Measurements from ENCODE around the gene PGS1.
"Not testable (repeated sequence)": the region's sequence is repeated elsewhere in the genome, so short reads cannot be mapped to it uniquely, and the experiment has no call there.

The PGS1 gene, protein sequence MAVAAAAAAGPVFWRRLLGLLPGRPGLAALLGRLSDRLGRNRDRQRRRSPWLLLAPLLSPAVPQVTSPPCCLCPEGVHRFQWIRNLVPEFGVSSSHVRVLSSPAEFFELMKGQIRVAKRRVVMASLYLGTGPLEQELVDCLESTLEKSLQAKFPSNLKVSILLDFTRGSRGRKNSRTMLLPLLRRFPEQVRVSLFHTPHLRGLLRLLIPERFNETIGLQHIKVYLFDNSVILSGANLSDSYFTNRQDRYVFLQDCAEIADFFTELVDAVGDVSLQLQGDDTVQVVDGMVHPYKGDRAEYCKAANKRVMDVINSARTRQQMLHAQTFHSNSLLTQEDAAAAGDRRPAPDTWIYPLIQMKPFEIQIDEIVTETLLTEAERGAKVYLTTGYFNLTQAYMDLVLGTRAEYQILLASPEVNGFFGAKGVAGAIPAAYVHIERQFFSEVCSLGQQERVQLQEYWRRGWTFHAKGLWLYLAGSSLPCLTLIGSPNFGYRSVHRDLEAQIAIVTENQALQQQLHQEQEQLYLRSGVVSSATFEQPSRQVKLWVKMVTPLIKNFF

DNA sequence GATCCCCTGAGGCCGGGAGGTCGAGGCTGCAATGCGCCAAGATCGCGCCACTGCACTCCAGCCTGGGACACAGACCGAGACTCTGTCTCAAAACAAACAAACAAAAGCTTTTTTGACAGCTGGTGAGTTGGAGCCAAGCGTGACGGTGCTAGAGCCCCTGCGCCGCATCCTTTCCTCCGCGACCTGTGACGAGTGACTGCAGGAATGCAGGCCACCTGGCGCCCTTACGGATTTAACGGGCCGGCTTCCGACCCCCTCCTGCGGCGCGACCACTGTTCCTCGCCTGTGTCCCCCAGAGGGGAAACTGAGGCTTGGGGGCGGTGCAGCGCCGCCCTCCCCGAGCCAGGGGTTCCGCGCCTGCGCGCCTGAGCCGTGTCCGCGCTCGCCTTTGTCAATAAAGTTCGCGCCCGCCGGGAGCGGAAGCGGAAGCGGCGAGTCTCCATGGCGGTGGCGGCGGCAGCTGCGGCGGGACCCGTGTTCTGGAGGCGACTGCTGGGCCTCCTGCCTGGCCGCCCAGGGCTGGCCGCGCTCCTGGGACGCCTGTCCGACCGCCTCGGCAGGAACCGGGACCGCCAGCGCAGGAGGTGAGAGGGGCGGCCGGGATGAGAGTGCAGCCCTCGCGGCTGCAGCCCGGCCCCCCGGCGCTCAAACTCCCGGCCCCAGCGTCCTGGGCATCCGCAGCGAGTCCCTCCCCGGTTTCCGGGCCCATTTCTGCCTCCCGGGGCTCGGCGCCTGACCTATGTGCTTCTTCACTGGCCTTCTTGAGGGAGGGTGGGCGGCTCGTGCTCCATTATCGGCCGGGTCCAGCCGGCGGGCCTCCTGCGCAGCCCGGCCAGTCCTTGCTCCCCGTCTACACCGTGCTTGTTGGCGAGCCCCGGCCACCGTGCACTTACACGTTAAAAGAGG is at the start of gene PGS1:
PGS1 (plus strand) TSS at position 425 of the 906 bp plus-strand sequence; CDS start at position 442, 17 bp downstream.
- no peak for DNase-seq (ENCODE audit: low read depth)

DNA sequence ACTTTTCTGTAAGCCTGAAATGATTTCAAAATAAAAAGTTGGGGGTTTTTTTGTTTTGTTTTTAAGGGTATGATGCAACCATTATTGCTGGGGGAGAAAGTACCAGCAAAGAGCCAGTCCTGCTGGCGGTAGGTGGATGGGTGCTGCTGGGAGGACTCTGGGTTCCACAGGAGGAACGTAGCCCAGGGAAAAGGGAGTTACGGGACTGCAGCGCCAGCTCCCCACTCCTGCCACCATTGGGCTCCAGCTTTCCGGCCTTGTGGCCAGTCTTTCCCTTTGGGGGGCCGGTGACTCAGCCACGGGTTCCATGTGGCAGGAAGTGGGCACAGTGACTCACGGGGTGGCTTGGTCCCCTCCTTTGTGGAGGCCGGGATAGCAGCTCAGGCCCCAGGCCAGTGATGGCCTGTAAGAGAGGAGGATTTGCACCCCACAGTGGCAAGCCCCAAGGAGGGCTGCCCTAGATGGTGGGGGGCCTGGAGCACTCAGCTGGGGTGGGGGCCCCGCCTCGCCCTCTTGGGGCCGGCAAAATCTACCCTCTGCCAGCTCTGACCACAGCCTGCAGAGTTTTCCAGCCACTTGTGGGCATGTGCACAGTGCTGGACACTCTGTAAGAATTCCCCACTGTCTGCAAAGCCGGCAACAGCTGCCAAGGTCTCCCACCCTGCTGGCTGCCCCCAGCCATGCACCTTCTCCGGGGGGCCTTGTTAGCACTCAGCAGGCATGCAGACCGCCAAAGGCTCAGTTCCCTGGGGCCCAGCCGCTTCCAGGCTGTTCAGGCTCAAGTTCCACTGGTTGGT is 49.0 kb upstream of the PGS1 start:
- peak; percentile 85 for DNase-seq (ENCODE audit: low read depth)

DNA sequence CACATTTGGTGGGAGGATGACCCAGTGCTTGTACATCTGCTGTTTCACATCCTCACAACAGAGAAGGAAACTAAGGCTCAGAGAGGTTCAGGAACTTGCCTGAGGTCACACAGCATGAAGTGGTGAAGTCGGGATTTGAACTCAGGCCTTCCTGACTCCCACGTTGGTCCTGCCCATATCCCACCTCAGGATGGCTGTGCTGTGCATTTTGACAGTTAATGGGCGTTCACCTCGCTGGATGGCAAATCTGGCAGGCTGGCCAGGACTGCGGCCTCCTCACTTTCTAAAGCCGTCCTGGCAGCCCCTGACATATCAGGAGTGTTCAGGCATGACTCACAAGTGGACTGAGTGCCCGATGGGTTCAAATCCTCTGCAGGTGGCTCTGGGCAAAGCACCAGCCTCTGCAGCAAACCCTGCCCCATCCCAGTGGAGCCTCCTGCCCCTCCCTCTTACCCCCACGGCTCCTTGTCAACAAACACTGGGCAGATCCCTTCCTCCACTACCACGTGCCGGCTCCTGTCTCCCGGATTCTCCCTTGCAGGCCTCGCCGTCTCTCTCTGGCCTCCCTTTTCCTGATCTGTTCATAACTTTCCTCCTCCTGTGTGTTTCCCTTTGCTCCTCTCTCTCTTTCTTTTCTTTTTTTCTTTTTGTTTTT is 47.8 kb upstream of the PGS1 start:
- no peak for DNase-seq (ENCODE audit: low read depth)

DNA sequence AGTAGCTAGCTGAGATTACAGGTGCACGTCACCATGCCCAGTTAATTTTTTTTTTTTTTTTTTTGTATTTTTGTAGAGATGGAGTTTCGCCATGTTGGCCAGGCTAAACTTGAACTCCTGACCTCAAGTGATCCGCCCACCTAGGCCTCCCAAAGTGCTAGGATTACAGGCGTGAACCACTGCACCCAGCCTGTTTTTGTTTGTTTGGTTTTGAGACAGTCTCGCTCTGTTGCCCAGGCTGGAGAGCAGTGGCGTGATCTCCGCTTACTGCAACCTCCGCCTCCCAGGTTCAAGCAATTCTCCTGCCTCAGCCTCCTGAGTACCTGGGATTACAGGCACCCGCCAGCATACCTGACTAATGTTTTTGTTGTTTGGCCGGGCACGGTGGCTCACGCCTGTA is 47.1 kb upstream of the PGS1 start:
- DNase-seq (ENCODE audit: low read depth), result not testable (repeated sequence)

DNA sequence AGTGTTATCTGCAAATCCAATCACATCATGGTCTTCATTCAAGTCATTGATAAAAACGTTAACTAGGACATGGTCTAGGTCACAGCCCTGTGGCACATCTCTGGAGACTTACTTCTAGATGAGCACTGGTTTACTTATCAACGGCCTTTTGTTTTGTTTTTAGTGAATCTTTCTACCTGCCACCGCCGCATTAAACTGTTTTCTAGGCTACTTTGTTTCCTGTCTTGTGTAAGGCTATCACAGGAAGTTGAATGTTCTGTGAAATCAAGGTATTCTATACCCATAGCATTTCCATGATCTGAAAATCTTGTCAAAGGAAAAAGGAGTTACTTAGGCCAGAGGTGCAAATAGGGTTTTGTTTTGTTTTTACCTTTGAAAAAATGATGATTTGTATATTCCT is 45.5 kb upstream of the PGS1 start:
- no peak for DNase-seq (ENCODE audit: low read depth)

DNA sequence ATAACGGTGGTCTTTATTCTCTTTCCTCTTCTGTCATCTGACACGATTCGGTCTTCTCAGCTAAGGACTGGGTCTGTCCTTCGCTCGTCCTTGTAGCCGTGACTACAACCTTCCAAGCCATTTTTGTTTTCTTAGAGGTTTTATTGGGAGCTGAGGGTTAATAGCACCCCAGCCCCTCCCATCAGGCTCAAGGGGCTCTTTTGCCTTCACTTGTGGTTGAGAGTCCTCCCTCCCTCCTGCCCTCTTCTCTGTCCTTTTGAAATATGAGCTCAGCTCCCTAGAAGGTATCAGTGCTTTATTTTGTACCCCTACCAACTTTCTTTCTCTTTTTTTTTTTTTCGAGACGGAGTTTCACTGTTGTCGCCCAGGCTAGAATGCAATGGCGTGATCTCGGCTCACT is 43.2 kb upstream of the PGS1 start:
- DNase-seq (ENCODE audit: low read depth), result no peak

DNA sequence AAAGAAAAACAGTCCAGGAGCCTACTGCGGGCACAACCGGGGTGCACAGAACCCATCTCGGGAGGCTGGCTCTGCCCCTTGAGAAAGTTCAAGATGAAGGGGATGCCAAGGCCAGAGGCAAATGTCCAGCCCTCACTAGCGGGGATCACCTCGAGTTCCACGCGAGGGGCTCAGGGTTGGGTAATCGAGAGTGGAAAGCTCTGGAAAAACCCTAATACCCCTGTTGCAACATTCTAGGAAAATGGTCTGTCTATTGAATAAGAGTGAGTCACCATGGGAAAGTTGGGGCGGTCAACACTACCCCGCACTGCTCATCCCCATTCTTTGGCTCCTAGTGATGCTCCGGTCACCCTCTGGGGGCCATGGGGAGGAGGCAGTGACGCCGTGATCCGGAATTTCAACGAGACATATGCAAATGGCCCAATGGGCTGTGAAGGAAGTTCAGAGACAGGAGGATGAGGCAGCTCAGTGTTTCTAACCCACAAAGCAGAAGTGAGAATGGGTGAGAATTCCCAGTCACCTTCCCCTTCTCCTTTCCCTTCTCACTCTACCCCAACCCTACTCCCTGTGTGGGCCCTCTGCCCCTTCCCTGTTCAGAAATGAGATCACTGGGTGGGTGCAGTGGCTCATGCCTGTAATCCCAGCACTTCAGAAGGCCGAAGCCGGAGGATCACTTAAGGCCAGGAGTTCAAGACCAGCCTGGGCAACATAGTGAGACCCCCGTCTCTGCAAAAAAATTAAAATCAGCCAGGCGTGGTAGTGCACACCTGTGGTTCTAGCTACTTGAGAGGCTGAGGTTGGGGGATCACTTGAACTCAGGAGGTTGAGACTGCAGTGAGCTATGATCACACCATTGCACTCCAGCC is 41.0 kb upstream of the PGS1 start:
- DNase-seq (ENCODE audit: low read depth), result peak; percentile 95

DNA sequence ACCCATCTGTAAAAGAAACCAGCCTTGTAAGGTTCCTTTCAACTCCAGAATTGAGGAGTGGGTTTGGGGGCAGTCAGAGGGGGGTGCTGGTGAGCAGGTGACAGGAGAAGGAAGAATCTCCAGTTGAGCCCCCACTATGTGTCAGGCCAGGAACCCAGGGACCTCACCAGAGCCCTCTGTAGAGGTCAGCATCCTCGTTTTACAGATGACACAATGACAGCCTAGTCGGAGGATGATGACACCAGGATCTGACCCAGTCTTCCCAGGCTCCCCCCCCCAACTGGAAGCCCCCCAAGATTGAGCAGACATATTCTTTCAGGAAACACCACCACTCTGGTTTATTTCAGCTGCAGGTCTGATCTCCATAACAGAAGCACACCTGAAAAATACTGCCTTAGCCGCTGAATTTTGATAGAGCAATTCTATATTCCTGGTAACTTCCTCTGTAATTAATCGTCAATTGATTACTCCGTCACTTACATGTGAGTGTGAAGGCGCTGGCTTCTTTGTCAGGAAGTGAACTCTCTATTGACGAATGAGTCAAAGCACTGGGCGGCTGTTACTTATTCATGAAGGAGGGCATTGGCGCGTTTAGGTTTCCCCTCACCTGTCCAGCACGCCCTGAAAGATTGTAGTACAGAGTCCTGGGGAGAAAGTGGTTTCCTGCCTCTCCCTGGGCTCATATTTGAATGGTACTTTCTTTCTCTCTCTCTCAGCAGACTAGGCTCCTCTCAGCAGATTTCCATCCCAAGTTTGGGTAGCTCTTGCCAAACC is 39.8 kb upstream of the PGS1 start:
- DNase-seq (ENCODE audit: low read depth), result no peak

DNA sequence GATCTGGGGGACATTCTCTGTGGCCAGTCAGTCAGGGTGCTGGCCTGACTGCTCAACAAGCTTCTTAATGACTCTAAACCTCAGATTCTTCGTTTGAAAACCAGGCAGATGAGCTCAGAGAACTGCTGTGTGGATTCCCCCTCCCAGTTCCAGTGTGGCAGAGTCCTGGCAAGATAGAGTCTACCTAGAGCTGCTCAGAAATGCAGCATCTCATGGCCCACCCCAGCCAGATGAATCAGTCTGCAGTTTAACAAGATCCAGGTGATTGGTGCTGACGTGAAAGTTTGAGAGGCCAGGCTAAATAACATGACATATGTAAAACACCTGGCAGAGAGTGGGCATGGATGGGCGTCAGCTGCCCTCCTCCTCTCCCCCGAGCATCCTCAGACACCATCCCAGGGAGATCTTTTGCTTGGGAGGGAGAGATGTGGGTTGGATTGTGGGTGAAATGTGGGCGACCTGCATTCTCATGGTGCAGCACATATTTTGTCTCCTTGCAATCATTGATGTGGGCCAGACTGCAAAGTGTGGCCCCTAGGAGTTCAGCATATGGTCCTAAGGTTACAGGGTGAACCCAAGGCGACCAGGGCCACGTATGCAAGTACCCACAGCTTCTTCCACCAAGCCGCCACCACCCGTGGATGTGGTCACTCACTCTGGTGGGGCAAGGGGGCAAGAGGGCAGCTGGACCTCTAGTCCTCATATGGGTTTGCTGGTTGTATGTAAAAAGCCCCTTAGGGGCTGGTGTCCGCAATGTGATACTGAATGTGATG is 38.1 kb upstream of the PGS1 start:
- no peak for DNase-seq (ENCODE audit: low read depth)

DNA sequence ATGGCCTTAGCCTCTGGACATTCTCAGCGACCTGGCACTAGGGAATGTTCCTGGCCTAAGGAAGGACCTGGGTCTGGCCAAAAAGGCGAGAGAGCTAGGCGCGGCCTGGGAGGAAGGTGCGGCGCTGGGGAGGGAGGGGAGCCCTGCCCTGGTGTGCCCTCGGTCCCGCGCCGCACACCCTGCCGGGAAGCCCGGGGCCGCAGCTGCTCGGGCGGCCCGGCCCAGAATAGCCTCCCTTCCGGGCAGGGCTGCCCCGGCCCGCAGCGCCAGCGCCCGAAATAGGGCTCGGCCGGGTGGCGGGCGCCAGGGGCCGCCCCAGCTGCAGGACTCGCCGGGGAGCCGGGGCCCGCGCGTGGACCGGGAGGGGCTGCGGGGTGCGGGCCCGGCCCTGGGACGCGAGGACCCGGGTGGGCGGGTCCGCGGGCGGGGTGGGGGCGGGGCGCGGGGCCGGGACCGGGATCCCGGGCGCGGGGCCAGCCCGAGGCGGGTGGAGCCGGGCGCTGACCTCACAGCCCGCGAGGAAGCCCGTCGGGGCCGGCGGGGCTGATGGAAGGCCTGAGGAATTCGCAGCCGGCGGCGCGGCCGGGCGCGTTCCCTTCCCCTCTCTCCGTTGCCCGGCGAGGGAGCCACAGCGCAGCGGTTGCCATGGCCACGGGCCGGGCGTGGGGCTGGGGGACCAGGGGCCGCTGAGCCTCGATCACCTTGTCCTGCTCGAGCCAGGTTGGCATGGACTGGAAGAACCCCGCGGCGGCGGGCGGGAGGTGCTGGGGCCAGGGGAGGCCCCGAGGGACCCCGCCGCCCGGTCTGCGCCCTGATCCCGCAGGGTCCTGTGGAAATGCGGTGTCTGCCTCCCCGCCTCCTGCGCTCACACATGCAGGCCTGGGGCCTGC is 36.6 kb upstream of the PGS1 start:
- no peak for DNase-seq (ENCODE audit: low read depth)

DNA sequence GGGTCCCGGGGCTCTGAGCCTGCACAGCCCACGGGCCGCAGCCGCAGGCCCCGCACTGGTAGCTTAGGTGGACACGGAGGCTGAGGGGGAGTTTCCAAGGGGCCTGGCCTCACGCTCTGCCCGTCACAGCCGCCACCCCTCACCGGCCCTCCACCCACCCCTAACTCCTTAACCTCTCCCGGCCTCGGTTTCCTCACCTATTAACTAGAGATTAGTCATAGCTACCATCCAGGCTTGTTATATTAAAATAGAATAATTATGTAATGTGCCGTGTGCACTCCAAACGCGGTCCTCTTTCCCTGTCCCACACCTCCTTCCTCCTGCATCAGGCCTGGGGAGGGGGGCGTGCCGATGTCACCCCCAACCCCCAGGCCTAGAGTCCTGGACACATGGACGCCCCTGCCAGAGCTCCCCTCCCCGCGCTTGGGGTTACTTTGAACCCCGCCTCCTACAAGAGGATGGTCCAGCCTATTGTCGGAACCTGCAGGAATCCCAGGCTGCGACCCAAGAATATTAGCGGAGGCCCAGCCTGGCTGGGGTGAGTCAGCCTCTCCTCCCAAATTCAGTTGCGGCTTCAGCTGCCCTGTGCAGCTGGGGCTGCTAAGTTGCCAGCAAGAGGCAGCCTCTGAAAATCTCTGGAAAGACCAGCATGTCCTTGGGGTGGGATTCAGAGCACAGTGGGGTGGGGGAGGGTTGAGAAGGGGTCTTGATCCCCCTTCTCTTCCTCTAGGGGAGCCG is 35.8 kb upstream of the PGS1 start:
- DNase-seq (ENCODE audit: low read depth), result peak; percentile 87

DNA sequence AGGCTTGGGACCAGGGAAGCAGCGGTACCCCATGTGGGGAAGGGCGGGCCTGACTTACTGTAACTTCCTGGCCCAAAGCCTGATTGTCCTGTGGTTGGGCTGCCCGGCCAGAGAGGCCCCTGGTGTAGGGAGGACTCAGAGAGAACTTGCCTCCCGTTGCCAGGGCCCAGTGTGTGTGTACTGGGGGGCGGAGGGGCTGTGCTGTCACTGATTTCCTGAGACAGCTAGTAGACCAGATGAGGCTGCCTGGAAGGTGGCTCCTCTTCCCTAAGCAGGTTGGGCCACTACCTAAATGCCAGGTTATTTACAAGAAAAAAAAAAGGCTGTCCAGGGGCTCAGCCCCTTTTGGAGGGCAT is 35.3 kb upstream of the PGS1 start:
- DNase-seq (ENCODE audit: low read depth), result peak; percentile 79

DNA sequence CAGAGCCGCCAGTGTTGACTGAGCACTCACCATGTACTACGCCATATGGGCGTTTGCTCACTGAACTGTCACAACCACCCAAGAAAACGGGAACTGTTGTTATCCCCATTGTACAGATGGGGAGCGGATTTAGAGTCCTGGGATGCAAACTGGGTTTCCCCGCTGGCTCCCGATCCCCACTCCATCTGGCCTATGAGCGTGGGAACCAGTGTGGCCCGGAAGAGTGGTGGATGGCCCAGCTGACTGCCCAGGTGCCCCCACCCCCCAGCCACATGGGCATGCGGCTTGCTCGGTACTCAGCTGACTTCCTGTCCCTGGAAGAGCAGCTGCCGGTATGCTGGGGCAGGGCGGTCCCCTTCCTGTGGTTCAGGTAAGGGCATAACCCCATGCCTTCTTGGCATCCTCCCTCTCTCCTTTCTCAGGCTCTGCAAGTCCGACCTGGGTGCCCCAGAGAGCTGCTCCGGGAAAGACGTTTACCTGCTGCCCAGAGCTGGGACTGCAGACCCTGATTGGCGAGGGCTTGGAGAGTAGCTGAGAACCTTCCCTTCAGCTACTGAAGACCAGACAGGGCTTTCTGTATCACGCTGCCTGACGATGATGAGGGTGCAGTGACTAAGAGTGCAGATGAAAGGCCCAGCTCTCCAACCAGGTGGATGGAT is 34.8 kb upstream of the PGS1 start:
- no peak for DNase-seq (ENCODE audit: low read depth)

DNA sequence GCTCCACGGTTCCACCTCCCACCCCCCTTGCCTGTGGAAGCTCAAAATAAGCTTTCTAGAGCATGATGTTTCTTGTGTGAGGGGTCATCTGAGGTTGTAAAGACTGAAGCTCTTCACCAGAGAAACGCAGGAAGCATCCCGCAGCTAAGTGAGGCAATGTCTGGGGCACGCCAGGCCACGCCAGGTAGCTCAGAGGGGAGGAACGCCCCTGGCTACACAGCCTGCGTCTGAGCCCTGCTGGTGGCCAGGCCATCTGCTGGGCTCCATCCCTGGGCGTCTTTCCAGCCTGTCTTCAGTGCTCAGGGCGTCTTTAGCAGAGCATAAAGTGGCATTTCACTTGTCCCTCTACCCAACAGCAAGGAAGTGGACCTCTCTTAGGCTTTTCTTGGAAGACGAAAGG is 33.8 kb upstream of the PGS1 start:
- no peak for DNase-seq (ENCODE audit: low read depth)

DNA sequence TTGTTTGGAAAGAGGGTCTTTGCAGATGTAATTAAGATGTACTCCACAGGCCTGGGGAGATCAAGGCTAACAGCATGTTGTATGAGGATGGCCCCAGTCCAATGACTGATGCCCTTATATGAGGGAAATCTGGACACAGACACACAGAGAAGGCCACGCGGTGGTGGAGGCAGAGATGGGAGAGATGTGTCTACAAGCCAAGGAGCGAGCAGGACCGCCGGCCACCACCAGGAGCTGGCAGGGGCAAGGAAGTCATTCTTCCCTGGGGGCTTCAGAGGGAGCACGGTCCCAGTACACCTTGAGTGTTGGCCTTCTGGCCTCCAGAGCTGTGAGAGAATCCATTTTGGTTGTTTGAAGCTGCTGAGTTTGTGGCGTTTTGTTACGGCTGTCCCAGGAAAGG is 33.3 kb upstream of the PGS1 start:
- DNase-seq (ENCODE audit: low read depth), result no peak

DNA sequence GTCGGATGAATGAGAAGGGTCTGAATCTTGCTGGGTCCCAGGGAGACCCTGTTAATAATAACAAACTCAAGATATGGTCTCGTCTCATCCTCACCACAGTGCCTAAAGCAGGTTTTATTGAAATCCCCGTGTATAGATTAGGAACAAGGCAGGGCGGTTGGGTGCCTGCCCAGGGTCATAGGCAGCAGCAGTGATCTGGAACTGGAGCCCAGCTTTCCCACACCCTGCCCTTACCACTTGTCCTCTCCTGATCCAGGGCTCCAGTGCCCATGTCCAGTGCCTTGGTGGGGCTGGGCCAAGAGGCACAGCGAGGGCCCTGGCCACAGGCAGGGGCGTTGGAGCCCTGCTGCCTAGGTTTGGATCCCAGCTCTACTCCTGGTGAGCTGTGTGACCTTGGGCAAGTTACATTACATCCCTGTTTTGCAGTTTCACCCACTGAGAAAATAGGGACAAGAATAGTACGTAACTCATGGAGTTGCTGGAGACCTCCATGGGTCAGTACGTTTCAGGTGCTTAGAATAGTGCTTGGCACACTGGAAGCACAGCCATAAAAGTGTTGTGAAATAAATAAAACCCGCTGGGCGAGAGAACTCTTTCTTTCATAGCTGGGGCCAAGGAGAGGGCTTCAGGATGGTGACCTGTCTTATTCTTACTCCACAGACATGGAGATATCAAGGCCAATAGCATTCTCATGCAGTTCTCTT is 32.5 kb upstream of the PGS1 start:
- no peak for DNase-seq (ENCODE audit: low read depth)
